MV-4-11 (cell line): ENCODE results near the gene CLDN20.
A peak's percentile ranks its signal among the peaks of the same experiment; 100 is the strongest.
"Not testable (repeated sequence)": the region's sequence is repeated elsewhere in the genome, so short reads cannot be mapped to it uniquely, and the experiment has no call there.

Experiments used
- DNase-seq: peaks from one replicate; lab custom pipeline; 2025; lab: John Stamatoyannopoulos, UW

The CLDN20 gene

DNA sequence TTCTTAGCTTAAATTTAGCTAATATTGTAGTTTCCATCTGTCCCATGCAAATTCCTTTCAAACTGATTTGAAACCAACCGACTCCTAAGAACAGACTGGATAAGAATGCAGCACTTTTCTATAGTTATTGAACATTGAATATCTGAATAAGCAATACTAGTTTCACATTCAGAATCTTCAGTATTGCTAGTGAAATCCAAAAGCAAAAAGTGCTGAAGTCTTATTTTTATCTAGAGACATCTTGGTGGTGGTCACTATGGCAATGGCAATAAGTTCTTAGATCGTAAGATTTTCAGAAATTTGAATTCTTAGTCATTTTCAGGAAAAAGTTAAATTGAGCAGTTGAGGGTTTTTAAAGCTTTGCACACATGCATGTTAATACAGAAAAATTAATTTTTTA is 47.8 kb downstream of the CLDN20 start:
- DNase-seq, result no peak

DNA sequence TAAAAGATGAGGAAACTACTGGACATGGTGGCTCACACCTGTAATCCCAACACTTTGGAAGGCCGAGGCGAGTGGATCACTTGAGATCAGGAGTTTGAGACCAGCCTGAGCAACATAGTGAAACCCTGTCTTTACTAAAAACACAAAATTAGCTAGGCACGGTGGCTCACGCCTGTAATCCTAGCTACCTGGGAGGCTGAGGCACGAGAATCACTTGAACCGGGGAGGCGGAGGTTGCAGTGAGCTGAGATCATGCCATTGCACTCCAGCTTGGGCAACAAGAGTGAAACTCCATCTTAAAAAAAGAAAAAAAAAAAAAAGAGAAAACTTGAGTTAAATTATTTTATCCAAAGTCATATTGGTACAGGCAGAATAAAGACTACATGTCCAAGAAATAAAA is 49.1 kb downstream of the CLDN20 start:
- not testable (repeated sequence) for DNase-seq

DNA sequence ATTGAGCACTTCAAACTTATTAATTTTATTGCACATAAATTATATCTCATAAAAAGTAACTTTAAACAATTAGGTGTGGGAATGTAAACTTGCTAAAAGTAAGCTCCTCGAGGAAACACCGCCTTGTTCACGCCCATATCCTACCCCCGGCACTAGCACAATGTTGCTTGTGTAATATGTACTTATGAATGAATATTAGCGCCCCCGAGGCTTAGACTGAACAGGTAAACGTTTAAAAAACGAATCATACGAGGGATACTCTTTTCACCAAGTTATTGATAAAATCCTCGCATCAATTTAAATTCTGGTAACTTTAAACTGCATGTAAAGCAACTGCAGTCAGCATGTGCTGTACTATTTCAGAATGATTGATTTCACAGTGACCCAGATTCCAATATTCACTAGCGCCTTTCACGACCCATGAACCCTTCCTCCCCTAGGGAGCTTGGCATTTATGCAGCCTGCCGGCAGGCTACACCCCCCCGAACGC is 49.8 kb downstream of the CLDN20 start:
- peak; percentile 16 for DNase-seq

DNA sequence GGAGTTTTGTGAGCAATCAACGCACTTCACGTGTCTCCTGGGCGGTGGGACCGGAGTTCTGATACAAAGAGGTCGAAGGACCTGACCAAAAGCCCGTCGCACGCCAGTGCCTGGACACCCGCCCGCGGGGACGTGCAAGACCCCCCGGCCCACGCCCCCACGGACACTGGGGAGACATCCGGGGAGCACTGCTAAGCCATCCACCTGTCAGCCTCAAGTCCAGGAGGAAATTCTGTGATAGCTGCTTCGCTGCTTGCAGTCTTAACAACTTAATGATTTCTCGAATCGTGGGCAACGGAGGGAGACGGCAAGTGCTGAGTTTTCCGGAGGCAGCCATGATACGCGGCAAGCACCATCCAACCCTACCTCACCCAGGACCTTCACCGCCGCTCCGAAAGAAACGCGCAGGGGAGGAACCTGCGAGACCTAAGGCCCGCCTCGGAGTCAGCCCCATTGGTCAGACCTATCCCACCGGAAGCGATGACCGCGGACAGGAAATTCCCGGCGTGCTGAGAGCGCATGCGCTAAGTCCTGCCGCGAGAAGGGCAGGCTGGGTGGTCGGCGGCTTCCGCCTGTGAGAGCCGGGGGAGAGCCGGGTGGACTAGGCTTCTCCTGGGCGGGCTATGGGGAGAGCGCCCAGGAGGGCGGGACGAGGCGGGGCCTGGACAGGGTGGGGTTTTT is 50.4 kb downstream of the CLDN20 start, which contains the start of gene TFB1M:
Gene TFB1M (minus strand): TSS at position 393 of the 681 bp plus-strand sequence. CDS start 56 bp downstream, at position 337.
- DNase-seq, result peak; percentile 99

DNA sequence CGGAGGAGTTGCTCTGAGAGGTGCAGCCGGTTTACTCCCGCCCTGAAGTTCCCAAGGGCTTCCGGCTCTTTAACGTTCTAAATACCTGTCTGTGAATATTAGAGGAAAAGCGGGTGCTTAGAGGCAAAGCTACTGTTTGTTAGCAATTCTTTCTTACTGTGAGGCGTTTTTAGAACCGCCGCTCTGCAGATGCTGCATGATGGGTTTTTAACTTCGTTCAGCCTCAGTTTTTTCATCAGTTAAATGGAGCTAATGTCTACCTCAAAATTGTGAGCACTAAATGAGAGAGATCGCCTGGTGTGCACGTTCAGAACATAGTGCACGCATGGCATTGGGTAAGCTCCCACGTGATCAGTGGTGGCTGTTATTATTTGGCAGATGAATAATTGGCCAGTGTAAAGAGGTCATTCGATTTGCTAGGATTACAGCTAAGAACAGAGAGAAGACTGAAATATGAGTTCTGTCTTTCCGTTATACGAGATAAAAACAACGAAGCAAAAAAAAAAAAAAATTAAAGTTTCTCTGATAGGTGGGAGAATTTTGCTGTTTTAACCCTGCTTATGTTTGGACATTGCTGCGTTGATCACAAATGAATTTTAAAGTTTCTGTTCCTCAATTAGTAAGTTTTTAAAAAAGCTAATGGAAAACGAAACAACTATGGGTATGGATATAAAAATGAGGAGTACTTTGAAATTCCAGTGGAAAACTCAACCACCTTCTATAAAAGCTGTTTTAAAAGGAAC is 51.1 kb downstream of the CLDN20 start:
- DNase-seq, result peak; percentile 91

DNA sequence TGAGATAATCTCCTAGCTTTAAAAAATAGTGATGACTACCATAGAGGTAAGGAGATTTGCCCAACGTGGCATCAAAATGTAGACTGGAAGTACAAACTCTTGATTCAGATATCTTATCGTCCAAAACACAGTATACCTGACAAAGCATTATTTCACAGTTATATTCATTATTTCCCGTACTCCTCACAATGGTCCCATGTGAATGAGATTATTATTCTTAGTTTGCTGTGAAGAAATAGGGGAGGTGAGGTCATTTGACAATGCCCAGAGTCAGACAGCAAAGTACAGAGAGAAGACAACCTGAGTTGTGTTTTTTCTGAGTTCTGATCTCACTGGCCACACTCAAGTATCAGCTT is 51.7 kb downstream of the CLDN20 start:
- no peak for DNase-seq

DNA sequence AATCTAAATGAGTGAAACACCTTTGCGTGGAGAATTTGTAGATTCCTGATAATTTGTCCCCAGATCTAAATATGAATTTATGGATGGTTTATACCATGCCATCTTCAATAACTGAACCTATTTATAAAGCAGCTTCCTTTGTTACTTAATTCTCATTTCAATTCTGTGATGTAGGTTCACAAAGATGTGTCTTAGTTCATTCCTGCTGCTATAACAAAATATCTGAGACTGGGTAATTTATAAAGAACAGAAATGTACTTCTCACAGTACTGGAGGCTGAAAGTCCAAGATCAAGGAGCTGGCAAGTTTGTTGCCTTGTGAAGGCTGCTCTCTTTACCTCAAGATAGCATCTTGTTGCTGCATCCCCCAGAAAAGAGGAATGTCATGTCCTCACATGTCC is 52.6 kb downstream of the CLDN20 start:
- no peak for DNase-seq

DNA sequence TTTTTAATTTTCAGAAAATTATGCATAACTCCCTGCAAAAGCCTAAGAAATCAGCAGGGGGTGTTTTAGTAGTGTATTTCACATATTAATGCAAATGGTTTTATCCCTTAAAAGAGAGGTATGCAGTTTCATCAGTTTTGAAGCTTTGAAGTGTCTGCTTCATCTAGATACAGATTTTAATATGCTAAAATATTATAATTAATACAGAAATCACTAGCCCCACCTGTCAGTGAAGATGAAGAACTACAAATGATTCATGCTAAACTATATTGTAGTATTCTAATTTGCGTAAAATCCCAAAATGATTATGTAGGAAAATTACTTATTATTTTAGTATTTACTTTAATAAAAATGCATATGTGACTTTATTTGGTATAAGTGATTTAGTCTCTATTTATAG is 53.4 kb downstream of the CLDN20 start:
- DNase-seq, result no peak

DNA sequence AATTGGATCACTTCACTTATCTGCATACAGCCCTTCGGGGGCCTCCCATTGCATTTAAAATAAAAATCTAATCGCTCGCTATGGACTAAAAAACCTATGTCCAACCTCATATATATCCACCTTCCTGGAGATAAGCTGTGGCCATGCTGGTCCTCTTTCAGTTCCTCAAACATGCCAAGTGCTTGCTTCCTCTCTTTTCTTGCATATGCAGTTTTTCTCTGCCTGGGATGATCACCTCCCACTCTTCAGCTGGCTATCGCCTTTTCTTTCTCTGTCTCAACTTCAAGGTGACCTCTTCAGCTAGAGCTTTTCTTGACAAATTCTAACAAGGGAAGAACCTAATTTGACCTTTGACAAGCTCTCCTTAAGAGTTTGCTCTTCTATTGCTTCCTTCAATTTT is 56.1 kb downstream of the CLDN20 start:
- DNase-seq, result peak; percentile 92

DNA sequence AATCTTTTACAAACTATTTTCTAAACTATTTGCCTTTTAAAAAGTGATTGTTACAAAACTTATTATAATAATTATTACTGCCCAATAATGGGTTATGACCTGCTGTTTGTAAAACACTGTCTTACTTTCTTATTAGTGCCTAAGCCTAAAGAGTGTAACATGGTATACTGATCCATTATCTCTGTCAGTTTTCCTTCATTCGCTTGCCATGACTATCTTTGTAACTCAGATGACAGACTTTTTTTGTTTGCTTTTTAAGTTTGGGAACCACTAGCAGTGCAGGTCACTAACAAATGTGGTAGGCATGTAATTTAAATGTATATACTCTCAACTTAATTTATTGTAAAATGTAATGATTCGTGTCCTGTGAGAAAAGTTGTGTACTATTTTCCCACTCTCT is 60.4 kb downstream of the CLDN20 start:
- no peak for DNase-seq

DNA sequence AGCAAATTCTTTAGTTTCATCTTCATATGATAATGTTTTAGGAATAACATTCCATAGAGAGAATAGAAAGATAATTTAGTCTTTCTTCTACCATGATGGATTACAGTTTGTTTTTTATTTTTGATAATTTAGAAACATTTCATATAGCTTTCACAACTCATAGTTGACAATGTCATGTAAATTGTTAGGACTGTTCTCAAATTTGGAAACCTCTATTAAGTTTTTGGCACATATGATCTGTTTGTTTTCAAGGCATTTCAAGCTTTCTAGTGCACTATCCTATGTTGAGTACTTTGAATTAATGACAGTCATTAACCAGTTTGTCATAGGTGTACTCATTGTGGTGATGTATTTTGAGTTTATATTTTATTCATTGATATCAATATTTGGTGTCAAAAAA is 61.2 kb downstream of the CLDN20 start:
- no peak for DNase-seq

DNA sequence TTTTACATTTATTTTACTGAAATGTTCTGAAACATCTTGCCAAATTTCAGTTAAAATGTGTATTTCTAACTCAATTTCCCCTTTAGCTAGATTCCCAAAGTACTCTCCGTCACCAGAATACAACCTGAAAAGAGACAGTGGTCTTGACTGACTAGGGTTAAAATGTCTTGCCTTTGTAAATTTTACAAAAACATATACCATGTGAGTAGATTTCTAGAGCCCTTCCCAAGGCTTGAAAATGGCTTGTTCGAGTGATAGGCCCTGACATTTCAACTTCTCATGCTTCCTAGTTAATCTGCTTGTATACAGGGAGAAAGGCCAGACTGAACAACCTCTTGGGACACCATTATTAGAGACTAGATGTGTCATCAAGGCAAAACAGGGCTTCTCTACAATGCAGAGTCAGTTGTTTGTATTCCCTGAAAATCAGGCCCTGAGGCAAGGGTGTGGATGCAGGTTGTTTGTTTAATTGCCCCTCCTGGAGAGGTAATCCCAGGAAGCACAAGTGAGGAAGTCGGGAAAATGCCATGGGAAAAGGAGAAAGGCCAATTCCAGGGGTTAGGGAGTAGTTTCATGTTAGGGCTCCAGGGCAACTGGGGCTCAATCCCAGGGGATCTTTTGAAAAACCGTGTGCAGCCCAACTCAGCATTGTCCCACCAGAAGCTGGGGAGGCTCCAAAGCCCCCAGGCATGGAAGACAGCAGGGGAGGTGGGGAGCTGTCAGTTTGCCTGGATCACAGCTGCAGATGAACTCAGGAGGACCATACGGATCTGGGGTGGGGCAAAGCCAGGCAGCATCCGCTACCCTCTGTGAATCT is 62.1 kb downstream of the CLDN20 start:
- DNase-seq, result no peak
